Activated B cell treated with CpG ODN at 0.5 μM for 24 hours (primary cell): ENCODE measurements around the gene SKOR2. TPM values are rescaled to one million over a fixed set of nuclear protein-coding genes. Genes with fewer than 3 reads are reported as not detected.

ENCODE experiments used
- ATAC-seq: fragments of 200-7000 bp; cut with Tn5 transposase; one replicate; pipeline ENCODE4 v1.10.0; 2021; ENCODE audit warnings: low read depth, mild to moderate bottlenecking, moderate library complexity
- CTCF ChIA-PET: fragments of 350-600 bp; sonication (Branson Sonifier 250); formaldehyde crosslinking; loops from one replicate; lab custom pipeline; 2021; ENCODE audit warnings: antibody characterized with exemption; lab: Charles Lee
- POLR2A ChIA-PET: fragments of 350-600 bp; sonication (Branson Sonifier 250); formaldehyde crosslinking; loops from one replicate; lab custom pipeline; 2021; ENCODE audit warnings: antibody characterized with exemption; lab: Charles Lee
- DNase-seq: peaks from one replicate; pipeline ENCODE4 v3.0.0; 2022
- H3K27ac Mint-ChIP-seq: one replicate; pipeline ENCODE4 v1.8.0; 2020; ENCODE audit warnings: mixed read lengths
- H3K27me3 Mint-ChIP-seq: one replicate; pipeline ENCODE4 v1.8.0; 2021; ENCODE audit warnings: mixed read lengths
- H3K36me3 Mint-ChIP-seq: one replicate; pipeline ENCODE4 v1.8.0; 2021; ENCODE audit warnings: low read depth, mixed read lengths
- H3K4me1 Mint-ChIP-seq: one replicate; pipeline ENCODE4 v1.8.0; 2021; ENCODE audit warnings: mixed read lengths
- H3K4me3 Mint-ChIP-seq: one replicate; pipeline ENCODE4 v1.8.0; 2020; ENCODE audit warnings: mild to moderate bottlenecking, mixed read lengths
- H3K9me3 Mint-ChIP-seq: one replicate; pipeline ENCODE4 v1.8.0; 2020; ENCODE audit warnings: mixed read lengths
- intact Hi-C: fragments of 100-400 bp; cut with micrococcal nuclease; formaldehyde crosslinking; loops from one replicate; pipeline ENCODE4 v1.15.1; 2024
- total RNA-seq: library from RNA; stranded (reverse); gene quantifications from 2 replicates; pipeline ENCODE4 v1.2.3, GENCODE V29; 2022
- TF ChIP-seq, protein P1 (sequence below): fragments of 200-600 bp; IDR thresholded peaks from one replicate; pipeline ENCODE4 v1.8.0; 2022; ENCODE audit warnings: antibody characterized with exemption, mild to moderate bottlenecking

Gene SKOR2
- total RNA-seq, 1 donor from 2014 or later = not detected

DNA sequence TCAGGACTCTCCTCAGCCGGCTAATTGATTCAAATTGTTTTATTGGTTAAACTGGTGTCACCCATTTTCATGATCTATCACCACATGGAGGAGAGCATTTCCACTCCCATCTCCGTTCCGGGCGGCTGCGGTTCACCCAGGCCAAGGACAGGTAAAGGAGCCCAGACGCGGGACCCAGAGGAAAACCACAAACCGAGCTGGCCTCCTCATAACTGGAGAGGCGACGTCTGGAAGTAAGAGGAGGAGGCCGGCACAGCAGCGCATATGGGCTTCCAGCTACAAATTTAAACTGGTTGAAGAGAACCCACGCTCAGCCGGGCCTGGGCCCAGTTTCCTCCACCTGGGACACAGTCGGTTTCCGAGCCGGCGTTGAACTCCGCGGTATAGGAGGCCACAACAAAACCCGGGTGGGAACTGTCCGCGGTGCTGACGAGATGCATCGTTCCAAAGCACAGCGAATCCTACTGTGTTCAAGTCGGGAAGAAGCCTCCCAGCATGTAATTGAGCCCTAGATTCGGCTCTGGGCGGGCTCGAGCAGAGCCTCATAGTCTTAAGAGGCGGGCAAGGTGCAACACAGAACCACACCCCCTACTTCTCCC, 3.0 kb upstream of the SKOR2 start:
- intact Hi-C loops = no loop called here
- ATAC-seq = no peak
- Mint-ChIP-seq H3K9me3 (no peaks in the 10 kb centered on the region), H3K27me3 (peaks cover 74% of the 10 kb centered on the region), H3K27ac (no peak overlapping the region), H3K4me3 (no peak overlapping the region), H3K4me1 (no peaks in the 10 kb centered on the region), H3K36me3 (no peaks in the 10 kb centered on the region)
- ChIA-PET CTCF (no interaction called here), POLR2A (no interaction called here)
- DNase-seq = no peak
- TF ChIP-seq, protein P1, sequence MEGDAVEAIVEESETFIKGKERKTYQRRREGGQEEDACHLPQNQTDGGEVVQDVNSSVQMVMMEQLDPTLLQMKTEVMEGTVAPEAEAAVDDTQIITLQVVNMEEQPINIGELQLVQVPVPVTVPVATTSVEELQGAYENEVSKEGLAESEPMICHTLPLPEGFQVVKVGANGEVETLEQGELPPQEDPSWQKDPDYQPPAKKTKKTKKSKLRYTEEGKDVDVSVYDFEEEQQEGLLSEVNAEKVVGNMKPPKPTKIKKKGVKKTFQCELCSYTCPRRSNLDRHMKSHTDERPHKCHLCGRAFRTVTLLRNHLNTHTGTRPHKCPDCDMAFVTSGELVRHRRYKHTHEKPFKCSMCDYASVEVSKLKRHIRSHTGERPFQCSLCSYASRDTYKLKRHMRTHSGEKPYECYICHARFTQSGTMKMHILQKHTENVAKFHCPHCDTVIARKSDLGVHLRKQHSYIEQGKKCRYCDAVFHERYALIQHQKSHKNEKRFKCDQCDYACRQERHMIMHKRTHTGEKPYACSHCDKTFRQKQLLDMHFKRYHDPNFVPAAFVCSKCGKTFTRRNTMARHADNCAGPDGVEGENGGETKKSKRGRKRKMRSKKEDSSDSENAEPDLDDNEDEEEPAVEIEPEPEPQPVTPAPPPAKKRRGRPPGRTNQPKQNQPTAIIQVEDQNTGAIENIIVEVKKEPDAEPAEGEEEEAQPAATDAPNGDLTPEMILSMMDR = no peak

DNA sequence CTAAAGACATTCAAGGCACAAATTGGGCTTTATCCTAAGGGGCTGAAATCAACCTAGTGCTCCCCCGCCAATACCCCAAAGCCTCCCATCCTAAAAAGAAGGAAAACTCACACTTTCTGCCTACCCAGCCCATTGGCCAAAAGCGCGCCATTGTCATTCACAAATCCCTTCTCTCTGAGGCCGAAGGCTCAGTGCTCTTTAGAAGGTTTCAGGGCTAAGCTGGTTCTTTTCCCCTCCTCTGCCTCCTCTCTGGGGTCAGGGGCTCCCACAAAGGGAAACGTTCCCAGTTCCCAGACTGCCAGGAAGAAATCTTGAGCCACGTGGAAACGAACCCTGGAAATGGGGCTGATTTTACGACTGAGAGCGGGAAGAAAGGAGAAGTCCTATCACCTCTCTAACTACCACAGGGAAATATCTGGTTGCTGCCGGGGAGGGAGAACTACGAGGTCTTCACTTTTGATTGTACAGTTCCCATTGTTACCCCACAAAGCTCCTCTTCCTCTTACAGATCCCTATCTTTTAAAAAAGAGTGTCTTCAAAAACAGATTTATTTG, 1.7 kb upstream of the SKOR2 start:
- TF ChIP-seq, protein P1 = no peak
- Mint-ChIP-seq H3K4me3 (no peak overlapping the region), H3K4me1 (no peaks in the 10 kb centered on the region), H3K36me3 (no peaks in the 10 kb centered on the region), H3K27ac (no peak overlapping the region), H3K27me3 (peaks cover 79% of the 10 kb centered on the region), H3K9me3 (no peaks in the 10 kb centered on the region)
- intact Hi-C loops = no loop called here
- ATAC-seq (no peak), DNase-seq (no peak)
- ChIA-PET POLR2A (no interaction called here), CTCF (no interaction called here)

DNA sequence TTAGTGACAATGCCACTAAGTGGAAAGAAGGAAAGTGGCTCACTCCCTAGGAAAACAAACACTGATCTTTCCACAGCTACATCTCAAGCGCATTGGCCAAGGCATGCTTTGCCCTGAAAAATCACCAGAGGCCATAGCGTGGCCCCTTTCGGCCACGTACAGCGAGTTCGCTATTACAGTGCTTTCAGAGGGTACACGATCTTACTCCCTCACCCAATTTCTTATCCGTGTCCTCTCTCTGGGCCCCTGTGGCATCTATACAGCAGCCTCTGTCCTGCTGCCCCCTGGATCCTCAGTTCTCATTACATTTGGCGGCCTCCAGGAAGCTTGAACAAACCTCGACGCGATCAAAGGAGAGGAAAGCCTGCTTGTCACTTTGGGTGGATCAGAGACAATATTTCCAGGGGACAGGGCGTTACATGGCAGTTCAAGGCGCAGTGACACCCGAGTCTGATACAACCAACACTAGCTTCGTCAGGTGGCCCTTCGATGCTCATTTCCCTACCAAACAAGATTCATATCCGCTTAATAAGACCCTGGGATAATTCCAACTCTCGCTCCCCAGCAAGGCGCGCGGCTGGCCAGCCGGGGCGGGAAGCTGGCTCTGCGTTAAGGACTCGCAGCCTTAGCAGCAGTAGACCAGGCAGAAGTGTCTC, 941 bp downstream of the SKOR2 start:
- Mint-ChIP-seq H3K9me3 (peaks cover 4% of the 10 kb centered on the region), H3K27me3 (peaks cover 71% of the 10 kb centered on the region), H3K36me3 (no peaks in the 10 kb centered on the region), H3K27ac (no peak overlapping the region), H3K4me1 (peaks cover 4% of the 10 kb centered on the region), H3K4me3 (no peak overlapping the region)
- CTCF ChIA-PET = no interaction called here
- ATAC-seq (no peak), DNase-seq (no peak)
- intact Hi-C loops = no loop called here
- POLR2A ChIA-PET = no interaction called here
- TF ChIP-seq, protein P1 = no peak

DNA sequence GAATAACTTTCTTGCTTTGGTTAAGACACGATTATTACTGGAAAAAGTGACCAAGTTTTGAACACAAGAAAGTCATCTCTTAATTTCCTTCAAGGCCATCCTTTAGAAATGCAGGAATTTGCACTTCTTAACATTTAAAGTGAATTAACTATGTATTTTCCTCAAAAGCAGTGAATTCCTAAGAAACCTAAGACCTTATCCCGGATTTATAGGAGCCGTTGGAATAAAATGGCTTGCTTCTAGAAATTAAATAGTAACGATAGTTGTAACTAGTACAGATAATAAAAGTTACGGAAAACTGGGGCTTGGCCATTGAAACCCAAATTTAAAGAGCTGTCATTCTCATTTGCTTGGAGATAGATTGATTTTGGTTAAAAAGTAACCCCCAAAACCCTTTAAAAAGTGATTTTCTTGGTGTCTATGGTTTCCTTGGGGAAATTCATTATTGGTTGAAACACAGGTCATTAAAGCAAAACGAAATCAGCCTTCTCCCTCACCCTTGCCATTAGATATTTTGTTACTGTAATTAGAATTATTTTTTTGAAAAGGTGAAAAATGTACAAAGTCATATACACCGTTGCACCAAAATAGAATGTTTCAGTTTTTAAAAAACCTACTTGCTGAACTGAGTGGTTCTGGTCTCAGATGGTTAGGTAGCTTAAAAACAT, 2.0 kb downstream of the SKOR2 start:
- Mint-ChIP-seq H3K4me1 (peaks cover 4% of the 10 kb centered on the region), H3K27ac (no peak overlapping the region), H3K4me3 (no peak overlapping the region), H3K9me3 (peaks cover 4% of the 10 kb centered on the region), H3K27me3 (peaks cover 71% of the 10 kb centered on the region), H3K36me3 (no peaks in the 10 kb centered on the region)
- POLR2A ChIA-PET = no interaction called here
- no peak for DNase-seq
- TF ChIP-seq, protein P1 = no peak
- intact Hi-C loops = no loop called here
- no peak for ATAC-seq
- CTCF ChIA-PET = no interaction called here
